NCI-H1092 (cell line): ENCODE data around the gene HDAC11.
"Not testable (repeated sequence)": the region's sequence is repeated elsewhere in the genome, so short reads cannot be mapped to it uniquely, and the experiment has no call there.

ENCODE experiments used
- DNase-seq: peaks from one replicate; lab custom pipeline; 2025; lab: John Stamatoyannopoulos, UW

HDAC11 gene

GRCh38 chr3:13507570-13508339 is 27.6 kb downstream of the HDAC11 start:
- DNase-seq: no peak

DNA sequence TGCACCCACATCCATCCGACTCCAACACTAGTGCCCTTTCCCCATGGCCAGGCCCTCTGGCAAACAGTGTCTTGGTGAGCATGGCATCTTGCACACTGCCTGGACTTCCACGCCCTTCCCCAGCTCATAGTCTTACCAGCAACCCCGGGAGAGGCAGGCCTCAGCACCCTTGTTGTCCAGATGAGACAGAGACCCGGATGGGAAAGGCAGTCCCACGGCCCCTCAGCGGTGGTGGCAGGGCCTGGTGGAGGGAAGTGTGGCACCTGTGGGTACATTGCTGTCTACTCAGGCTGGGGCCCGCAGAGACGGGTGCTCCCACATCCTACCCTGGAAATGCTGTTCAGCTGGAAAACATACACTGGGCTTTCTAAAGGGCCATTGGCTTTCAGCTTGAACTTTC is 28.4 kb downstream of the HDAC11 start:
- DNase-seq: no peak

DNA sequence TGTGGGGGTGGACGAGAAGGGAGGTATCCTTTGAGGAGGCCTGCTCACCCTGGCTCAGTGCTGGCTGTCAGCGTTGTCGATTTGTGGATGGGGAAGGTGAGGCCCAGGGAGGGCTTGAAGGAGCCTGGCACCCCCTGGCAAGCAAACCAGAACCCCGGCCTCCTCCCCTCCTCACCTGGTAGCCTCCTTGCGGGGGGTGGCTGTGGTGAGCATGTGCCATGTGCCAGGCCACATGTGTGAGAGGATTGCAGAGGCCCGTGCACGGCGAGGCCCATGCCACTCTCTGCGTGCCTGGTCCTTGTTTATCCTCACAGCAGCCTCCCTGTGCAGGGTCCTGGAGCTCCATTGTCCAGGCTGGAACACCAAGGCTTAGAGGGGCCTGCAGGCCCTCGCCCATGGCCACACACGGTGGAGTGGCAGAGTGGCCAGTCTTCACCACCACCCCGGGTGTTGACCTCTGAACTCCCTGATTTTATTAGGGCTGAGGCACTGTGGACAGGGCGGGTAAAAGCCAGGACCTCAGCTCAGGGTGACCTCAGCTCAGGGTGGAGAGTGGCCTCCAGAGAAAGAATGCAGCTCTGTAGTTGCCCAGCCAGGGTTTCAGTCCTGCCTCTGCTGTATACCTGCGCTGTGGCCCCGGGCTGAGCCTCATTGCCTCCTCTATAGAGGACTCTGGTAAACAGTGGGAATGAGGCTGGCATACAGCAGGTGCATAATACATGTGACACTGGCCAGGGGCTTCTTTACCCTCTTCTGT is 29.1 kb downstream of the HDAC11 start:
- DNase-seq: no peak

DNA sequence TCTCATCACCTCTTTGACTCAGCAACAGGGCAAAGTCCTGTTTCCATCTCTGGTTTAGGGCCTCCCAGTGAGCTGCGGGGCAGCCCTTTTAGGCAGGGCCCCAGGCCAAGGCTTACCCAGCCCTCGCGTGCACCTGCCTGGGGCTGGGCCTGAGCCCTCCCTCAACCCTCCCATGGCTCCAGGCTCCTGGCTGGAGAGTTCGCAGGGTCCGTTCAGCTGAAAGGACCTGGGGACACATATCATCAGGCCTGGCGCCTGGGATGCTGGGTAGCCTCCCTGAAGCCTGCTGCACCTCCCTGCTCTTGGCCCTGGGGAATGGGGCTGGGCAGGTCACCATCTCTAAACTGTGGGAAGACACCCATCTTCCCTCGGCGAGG is 29.7 kb downstream of the HDAC11 start:
- no peak for DNase-seq

GRCh38 chr3:13512451-13512850 is 32.3 kb downstream of the HDAC11 start:
- no peak for DNase-seq

DNA sequence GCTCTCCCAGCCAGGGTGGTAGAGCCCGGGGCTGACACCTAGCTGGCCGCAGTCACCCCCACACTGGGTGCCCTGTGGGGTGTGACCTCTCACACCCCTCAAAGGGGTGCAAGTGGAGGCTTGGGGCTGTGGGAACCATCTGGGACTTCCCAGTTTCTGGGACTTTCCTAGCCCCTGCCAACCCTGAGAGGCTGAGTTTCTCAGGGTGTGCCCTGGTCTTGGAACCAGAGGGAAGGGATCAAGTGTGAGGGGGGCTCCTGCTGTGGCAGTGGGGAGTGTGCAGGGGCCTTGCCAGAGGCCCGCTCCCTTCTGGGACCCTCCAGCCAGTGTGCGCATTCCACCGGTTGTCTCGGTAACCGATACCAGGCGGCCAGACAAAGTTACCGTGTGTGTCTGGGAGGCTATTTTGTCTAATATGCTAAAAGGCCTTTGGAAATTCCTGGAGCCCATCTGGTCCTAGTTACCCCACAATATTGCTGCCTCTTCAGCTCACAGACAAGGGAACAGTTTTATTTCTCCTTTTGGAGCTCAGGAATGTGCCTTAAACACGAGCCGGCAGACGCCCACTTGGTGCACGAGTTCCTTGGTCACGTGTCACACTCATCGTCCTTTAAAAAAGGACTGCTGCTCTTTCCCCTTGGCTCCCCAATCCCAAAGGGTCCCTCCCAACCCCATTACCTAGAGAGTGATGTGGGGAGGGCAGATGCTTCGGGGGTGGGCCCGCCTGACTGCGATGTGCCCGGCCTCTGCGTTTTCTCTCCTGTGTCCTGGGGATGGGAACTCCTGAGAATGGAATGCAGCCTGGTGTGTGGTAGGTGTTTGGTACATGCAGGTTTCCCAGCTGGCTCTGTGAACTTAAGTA is 33.2 kb downstream of the HDAC11 start:
- no peak for DNase-seq

- no peak for DNase-seq
These were observed 33.9 kb downstream of the HDAC11 start for GRCh38 chr3:13513913-13514517.

- no peak for DNase-seq
These were observed 34.7 kb downstream of the HDAC11 start for GRCh38 chr3:13514639-13515435.

DNA sequence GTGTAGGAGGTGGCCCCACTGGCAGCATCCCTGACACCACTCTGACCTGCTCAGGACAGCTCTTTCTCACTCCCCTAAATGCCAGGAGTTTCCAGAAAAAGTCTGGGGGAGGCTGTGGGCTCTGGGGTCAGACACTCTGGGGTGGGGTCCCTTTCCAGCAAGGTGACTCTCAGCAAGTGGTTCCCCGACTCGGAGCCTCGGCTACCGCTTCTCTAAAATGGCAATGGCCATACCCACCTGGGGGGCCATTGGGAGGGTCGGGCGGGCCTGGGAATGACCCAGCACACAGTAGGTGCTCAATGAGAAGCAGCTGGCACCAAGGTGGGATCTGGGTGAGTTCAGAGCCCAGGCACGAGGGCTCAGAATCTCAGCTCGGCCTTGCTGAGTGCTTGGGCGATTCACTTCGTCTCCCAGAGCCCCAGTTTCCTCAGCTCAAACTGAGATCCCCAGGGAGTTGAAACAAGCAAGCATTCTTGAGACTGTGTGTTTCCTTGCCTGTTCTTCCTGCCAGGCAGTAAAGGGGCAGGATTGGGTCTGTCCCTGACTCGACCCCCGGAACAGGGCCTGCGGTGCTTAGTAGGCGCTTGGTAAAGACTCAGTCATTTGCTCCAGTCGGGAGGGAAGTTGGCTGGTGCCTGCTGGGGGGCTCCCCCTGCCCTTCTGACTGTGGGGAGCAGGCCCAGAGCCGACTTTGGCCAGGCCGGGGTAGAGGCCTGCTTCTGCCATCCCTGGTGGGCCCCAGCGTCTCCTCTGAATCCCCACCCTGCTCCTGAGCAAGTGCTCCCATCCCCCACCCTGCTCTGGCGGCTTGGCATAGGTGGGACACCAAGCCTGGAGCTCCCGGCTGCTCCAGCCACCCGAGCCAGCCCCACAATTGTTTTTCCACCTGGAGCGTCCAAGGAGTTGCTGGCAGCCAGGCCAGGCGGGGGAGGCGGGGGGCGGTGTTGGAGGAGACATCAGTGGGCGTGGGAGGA is 36.0 kb downstream of the HDAC11 start:
- no peak for DNase-seq

GRCh38 chr3:13516760-13517135 is 36.6 kb downstream of the HDAC11 start:
- DNase-seq: no peak

DNA sequence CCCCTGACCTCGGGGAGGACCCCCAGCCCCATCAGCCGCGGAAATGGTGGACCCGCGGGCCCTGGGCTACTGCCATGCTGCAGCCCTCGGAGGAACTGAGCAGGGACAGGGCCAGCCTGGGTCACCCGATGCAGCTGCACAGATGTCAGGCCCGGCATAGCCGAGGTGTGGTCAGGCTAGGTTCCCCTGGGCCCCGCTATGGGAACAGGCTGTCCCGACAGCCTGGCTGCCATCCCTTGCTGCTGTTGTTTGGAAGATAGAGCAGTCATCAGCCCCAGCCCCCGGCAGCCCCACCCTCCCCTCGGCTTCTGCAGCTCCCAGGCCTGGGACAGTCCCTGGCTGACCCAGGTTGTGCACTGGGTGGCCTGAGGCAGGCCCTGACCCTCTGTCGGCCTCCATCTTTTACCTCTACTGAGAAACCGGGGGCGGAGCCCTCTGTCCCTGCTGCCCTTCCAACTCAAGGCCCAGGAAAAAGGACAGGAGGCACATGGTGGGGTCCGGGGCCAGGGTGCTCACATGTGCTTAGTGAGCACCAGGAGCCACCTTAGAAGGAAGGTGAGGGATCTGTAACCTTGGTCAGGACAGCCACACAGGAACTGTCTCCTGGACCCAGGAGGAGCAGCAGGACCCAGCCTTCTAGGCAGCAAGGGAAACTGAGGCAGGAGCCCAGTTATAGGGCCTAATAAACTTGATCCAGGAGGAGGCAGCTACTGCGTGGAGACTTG is 37.3 kb downstream of the HDAC11 start:
- no peak for DNase-seq

- no peak for DNase-seq
These were observed 38.4 kb downstream of the HDAC11 start for GRCh38 chr3:13518516-13518953.

GRCh38 chr3:13519006-13519791 is 39.1 kb downstream of the HDAC11 start:
- no peak for DNase-seq

DNA sequence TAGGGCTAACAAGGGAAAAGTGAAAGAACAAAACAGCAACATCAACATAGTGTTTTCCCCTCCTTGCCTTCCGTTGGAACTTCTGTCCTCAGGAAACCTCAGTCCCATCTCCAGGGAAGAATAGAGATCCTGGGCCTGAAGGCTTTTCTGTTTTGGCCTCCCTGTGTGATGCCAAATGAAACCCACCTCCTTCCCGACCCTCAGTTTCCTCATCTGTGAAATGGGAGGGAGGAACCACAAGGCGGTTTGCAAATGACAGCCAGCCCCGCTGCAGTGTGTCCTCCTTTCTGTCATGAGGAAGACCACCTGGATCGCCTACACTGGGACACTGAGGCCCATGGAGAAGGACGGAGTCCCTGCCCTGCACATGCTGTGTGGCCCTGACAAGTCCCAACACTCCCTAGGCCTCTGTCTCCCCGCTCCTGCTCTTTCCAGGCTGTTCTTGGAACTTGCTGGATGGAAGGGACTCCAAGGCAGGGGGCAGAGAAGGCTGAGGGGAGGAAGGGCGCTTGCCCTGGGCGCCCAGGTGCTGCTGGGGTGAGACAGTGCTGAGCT is 40.3 kb downstream of the HDAC11 start:
- no peak for DNase-seq

DNA sequence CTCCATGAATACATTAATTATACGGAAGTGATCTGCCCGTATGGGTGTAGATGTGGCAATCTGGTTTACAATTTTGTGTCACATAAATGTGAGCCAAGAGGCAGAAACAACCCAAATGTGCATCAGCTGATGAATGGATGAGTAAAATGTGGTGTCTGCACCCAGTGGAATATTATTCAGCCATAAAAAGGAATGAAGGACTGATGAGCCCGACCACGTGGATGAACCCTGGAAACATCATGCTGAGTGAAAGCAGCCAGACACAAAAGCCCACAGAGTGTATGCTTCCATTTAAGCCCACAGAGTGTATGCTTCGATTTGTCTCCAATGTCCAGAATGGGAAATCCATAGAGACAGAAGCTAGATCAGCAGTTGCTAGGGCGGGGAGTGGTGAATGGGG is 41.2 kb downstream of the HDAC11 start:
- DNase-seq: no peak

DNA sequence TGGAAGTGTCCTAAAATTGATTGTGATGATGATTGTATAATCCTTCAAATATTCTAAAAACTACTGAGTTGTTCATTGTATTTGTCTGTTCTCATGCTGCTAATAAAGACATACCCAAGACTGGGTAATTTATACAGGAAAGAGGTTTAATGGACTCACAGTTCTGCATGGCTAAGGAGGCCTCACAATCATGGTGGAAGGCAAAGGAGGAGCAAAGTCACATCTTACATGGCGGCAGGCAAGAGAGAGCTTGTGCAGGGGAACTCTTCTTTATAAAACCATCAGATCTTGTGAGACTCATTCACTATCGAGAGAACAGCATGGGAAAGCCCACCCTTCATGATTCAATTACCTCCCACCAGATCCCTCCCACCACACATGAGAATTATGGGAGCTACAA is 41.6 kb downstream of the HDAC11 start:
- DNase-seq: not testable (repeated sequence)

DNA sequence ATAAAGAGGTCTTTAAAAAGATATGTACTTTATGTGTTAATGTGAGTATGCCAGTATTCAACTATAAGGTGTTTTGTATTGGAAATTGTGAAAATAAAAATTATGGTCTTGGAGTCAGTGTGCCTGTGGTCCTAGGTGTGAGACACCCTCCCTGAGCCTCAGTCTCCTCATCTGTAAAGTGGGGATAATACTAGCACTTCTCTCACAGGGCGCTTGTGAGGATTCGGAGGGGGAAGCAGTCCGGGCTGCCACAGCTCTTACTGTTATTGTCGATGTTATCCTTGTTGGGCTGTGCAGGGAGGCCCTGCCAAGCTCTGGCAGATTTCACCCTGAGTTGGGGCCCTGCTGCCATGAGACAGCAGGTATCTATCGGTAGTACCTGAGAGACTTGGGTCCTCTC is 42.1 kb downstream of the HDAC11 start:
- DNase-seq: no peak

- DNase-seq: no peak
These were observed 45.0 kb downstream of the HDAC11 start for GRCh38 chr3:13524979-13525669.
